Parathyroid adenoma (tissue), 2 donors: Measurements from ENCODE around the gene CDKL5.

Experiments used
- H2AFZ ChIP-seq: fragments of 300-600 bp; sonication (generic); one replicate; pipeline ENCODE4 v1.7.0; 2017; ENCODE audit warnings: antibody characterized with exemption, mild to moderate bottlenecking
- H3K27ac ChIP-seq: fragments of 300-600 bp; sonication (generic); one replicate; pipeline ENCODE4 v1.7.0; 2017
- H3K27me3 ChIP-seq: fragments of 300-600 bp; sonication (generic); one replicate; pipeline ENCODE4 v1.7.0; 2017; ENCODE audit warnings: low read length; ENCODE audit not compliant: control insufficient read depth, insufficient read depth
- H3K36me3 ChIP-seq: fragments of 300-600 bp; sonication (generic); one replicate; pipeline ENCODE4 v1.7.0; 2017; ENCODE audit warnings: low read length; ENCODE audit not compliant: control insufficient read depth, insufficient read depth
- H3K4me1 ChIP-seq: fragments of 300-600 bp; sonication (generic); one replicate; pipeline ENCODE4 v1.7.0; 2017; ENCODE audit warnings: control low read depth
- H3K4me2 ChIP-seq: fragments of 300-600 bp; sonication (generic); one replicate; pipeline ENCODE4 v1.7.0; 2017; ENCODE audit warnings: low read length
- H3K4me3 ChIP-seq: fragments of 300-600 bp; sonication (generic); one replicate; pipeline ENCODE4 v1.7.0; 2017; ENCODE audit warnings: low read depth, low read length
- H3K79me2 ChIP-seq: fragments of 300-600 bp; sonication (generic); one replicate; pipeline ENCODE4 v1.7.0; 2017; ENCODE audit warnings: control low read depth
- H3K9ac ChIP-seq: fragments of 300-600 bp; sonication (generic); one replicate; pipeline ENCODE4 v1.7.0; 2017; ENCODE audit warnings: mild to moderate bottlenecking
- H3K9me3 ChIP-seq: fragments of 300-600 bp; sonication (generic); one replicate; pipeline ENCODE4 v1.7.0; 2017; ENCODE audit warnings: low read length; ENCODE audit not compliant: control insufficient read depth
- TF ChIP-seq, protein P1 (sequence below): fragments of 300-600 bp; sonication (generic); IDR thresholded peaks from one replicate; pipeline ENCODE4 v1.7.0; 2017; ENCODE audit warnings: antibody characterized with exemption, mild to moderate bottlenecking
- donor health status: primary hyperparathyroidism.

CDKL5 gene

DNA sequence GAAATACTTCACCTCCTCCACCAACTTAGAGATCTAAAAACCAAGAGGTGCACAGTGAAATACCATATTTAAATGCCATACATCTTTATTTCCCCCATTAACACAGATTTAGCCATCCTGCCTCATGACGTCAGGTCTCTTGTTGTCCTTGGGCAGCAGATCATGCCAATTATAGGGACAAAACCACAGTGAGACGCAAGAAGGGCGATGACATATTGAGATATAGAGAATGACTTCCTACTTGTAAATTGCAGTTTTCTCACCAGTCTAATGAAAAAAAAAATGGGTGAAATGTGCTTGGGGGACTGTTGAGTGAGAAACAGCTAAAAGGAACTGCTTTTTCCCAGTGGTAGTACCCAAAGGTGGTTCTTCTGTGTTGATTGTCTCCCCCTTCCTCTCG, 222.2 kb downstream of the CDKL5 start:
- Histone ChIP-seq H3K79me2 (no peaks in the 10 kb centered on the region), H3K9me3 (no peaks in the 10 kb centered on the region), H3K4me1 (no peaks in the 10 kb centered on the region), H3K36me3 (no peaks in the 10 kb centered on the region), H3K4me3 (no peak overlapping the region), H3K27ac (no peak overlapping the region), H3K4me2 (no peak overlapping the region), H2AFZ (no peak overlapping the region), H3K27me3 (no peaks in the 10 kb centered on the region), H3K9ac (no peak overlapping the region)
- TF ChIP-seq, protein P1, sequence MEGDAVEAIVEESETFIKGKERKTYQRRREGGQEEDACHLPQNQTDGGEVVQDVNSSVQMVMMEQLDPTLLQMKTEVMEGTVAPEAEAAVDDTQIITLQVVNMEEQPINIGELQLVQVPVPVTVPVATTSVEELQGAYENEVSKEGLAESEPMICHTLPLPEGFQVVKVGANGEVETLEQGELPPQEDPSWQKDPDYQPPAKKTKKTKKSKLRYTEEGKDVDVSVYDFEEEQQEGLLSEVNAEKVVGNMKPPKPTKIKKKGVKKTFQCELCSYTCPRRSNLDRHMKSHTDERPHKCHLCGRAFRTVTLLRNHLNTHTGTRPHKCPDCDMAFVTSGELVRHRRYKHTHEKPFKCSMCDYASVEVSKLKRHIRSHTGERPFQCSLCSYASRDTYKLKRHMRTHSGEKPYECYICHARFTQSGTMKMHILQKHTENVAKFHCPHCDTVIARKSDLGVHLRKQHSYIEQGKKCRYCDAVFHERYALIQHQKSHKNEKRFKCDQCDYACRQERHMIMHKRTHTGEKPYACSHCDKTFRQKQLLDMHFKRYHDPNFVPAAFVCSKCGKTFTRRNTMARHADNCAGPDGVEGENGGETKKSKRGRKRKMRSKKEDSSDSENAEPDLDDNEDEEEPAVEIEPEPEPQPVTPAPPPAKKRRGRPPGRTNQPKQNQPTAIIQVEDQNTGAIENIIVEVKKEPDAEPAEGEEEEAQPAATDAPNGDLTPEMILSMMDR: no peak

DNA sequence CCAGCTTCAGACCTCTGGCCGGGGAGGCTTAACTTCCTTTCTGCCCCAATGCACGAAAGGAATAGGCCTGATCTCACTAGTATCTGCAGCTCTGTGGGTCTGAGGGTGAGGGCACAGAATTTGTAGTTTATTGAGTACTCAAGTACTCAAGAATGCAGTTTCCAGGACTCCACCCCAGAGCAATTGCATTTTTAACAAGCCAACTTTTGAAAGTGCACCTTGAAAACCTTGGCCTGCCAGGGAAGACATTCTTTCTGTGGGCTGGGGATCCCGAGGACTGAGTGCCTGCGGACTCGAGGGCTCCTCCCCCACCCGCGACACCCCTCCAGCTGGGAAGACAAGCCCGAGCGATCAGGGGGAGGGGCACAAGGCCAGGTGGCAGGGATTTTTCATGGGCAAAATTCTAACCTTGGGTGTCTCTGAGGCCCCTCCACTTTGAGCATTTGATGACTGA, 224.1 kb downstream of the CDKL5 start:
- Histone ChIP-seq H3K79me2 (no peaks in the 10 kb centered on the region), H3K4me1 (no peaks in the 10 kb centered on the region), H3K9ac (no peak overlapping the region), H3K27me3 (no peaks in the 10 kb centered on the region), H3K4me2 (no peak overlapping the region), H3K36me3 (no peaks in the 10 kb centered on the region), H3K4me3 (no peak overlapping the region), H3K9me3 (no peaks in the 10 kb centered on the region), H3K27ac (no peak overlapping the region), H2AFZ (no peak overlapping the region)
- TF ChIP-seq, protein P1: no peak

DNA sequence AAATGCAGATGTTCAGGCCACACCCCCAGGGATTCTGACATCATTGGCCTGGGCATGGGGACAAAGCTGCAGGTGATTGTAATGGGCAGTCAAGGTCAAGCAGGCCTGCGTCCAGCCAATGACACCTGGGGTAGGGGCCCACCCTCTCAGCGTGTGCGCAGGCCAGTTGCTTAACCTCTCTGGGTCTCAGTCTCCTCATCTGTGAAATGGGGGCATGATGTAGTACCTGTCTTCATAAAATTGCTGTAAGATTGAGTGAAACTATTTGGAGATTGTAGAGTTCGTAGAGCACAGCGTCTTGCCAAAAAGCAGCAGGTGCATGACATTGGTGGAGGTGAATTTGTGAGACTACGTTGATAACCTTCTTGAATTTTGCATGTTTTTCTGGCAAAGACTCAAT, 225.3 kb downstream of the CDKL5 start:
- no peaks in the 10 kb centered on the region for H3K79me2 ChIP-seq
- H3K4me1 ChIP-seq: no peaks in the 10 kb centered on the region
- no peak overlapping the region for H3K27ac ChIP-seq

DNA sequence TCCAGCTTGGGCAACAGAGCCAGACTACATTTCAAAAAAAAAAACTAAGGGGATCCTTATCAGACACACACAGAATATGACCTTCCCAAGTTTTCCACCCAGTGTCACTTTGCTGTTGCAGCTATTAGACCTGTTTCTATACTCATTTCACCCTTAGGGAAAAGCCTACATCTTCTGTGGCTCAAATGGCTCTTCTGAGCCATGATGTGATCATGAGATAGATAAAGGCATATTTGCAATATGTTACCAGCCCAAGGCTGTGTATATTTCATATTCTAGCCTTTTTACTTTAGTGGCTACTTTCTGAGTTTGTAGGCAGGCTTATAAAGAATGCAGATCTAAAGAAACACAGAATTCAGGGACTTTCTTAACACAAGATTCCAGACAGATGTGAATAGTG, 227.2 kb downstream of the CDKL5 start:
- H3K27ac ChIP-seq: no peak overlapping the region
- H3K9me3 ChIP-seq: no peaks in the 10 kb centered on the region
- H3K4me3 ChIP-seq: no peak overlapping the region
- TF ChIP-seq, protein P1: no peak
- H3K4me1 ChIP-seq: no peaks in the 10 kb centered on the region
- H3K27me3 ChIP-seq: no peaks in the 10 kb centered on the region
- no peak overlapping the region for H2AFZ ChIP-seq
- no peaks in the 10 kb centered on the region for H3K36me3 ChIP-seq
- H3K79me2 ChIP-seq: no peaks in the 10 kb centered on the region
- H3K4me2 ChIP-seq: no peak overlapping the region
- no peak overlapping the region for H3K9ac ChIP-seq

More for the DNA sequence above, 225.3 kb downstream of the CDKL5 start:
- Histone ChIP-seq H3K4me2 (no peak overlapping the region), H3K4me3 (no peak overlapping the region), H2AFZ (no peak overlapping the region), H3K9me3 (no peaks in the 10 kb centered on the region), H3K36me3 (no peaks in the 10 kb centered on the region), H3K27me3 (no peaks in the 10 kb centered on the region), H3K9ac (no peak overlapping the region)
- TF ChIP-seq, protein P1: no peak
